Endothelial cell of umbilical vein (primary cell): Measurements from ENCODE around the gene ANXA4. TPM values are rescaled to one million over a fixed set of nuclear protein-coding genes. Genes with fewer than 3 reads are reported as not detected.

Experiments
- BruUV-seq: library from RNA; stranded (reverse); fragments of 400-500 nt; replicated peaks from 2 replicates; lab custom pipeline; 2021; lab: Mats Ljungman, UMichigan
- CTCF ChIA-PET: fragments of 300-600, 350-600 bp; sonication (Branson Sonifier 250); formaldehyde crosslinking; loops from one replicate; lab custom pipeline; 2021; ENCODE audit warnings: antibody characterized with exemption, inconsistent platforms; lab: Charles Lee
- POLR2A ChIA-PET: fragments of 300-600, 350-600 bp; sonication (Branson Sonifier 250); formaldehyde crosslinking; loops from one replicate; lab custom pipeline; 2021; ENCODE audit warnings: antibody characterized with exemption, inconsistent platforms; lab: Charles Lee
- DNase-seq: peaks from one replicate; pipeline ENCODE4 v3.0.0-alpha.2; 2011; ENCODE audit warnings: low read depth, low spot score
- FAIRE-seq: peaks from 2 replicates; lab custom pipeline; 2011; peaks lifted over from hg19 to GRCh38; lab: Jason Lieb, UNC
- H2AFZ ChIP-seq: 2 replicates; pipeline ENCODE4 v1.6.0; 2012; ENCODE audit warnings: low read depth, low read length, control low read depth, inconsistent platforms
- H3K27ac ChIP-seq: 2 replicates; pipeline ENCODE4 v1.5.1; 2011; ENCODE audit warnings: low read depth, mild to moderate bottlenecking, control low read depth, low read length, moderate library complexity; ENCODE audit not compliant: insufficient read depth
- H3K27me3 ChIP-seq, 2 experiments: 2 replicates each; pipeline versions ENCODE4 v1.6.0 to v1.6.1; 2011; ENCODE audit warnings: low read length in 2 of 2, mixed read lengths in 1 of 2; ENCODE audit not compliant: control insufficient read depth in 2 of 2, insufficient read depth in 2 of 2
- H3K36me3 ChIP-seq, 2 experiments: 2 replicates in 1 of 2; 3 replicates in 1 of 2; pipeline ENCODE4 v1.5.1; 2011; ENCODE audit warnings: low read length in 2 of 2, mild to moderate bottlenecking in 1 of 2, moderate library complexity in 1 of 2; ENCODE audit not compliant: control insufficient read depth in 2 of 2, insufficient read depth in 2 of 2; ENCODE audit errors: extremely low read depth in 1 of 2
- H3K4me1 ChIP-seq: 3 replicates; pipeline ENCODE4 v1.5.1; 2011; ENCODE audit warnings: mild to moderate bottlenecking, low read length; ENCODE audit not compliant: control insufficient read depth, insufficient read depth; ENCODE audit errors: extremely low read depth
- H3K4me2 ChIP-seq: 2 replicates; pipeline ENCODE4 v1.6.1; 2011; ENCODE audit warnings: low read length, control low read depth, mixed read lengths; ENCODE audit not compliant: insufficient read depth
- H3K4me3 ChIP-seq, 3 experiments: fragments of 200-600 bp in 1 of 3; sonication (generic), shearing (Covaris generic) in 1 of 3; replicated peaks in 1 of 3; 2 replicates each; pipeline ENCODE4 v1.5.1; 2011 to 2016; ENCODE audit warnings: control low read depth in 3 of 3, low read length in 3 of 3, mild to moderate bottlenecking in 2 of 3, inconsistent platforms in 1 of 3, low read depth in 1 of 3, moderate library complexity in 1 of 3; ENCODE audit not compliant: insufficient read depth in 1 of 3
- H3K79me2 ChIP-seq: 2 replicates; pipeline ENCODE4 v1.6.0; 2012; ENCODE audit warnings: low read length, inconsistent platforms; ENCODE audit not compliant: control insufficient read depth, insufficient read depth
- H3K9ac ChIP-seq: replicated peaks from 2 replicates; pipeline ENCODE3; 2011; ENCODE audit warnings: low read length, control low read depth; ENCODE audit not compliant: insufficient read depth; ENCODE audit errors: extremely low read depth
- H3K9me1 ChIP-seq: replicated peaks from 3 replicates; pipeline ENCODE4 v1.6.0; 2011; ENCODE audit warnings: mild to moderate bottlenecking, low read length; ENCODE audit not compliant: control insufficient read depth, insufficient read depth; ENCODE audit errors: extremely low read depth
- H3K9me3 ChIP-seq: replicated peaks from 2 replicates; pipeline ENCODE4 v1.5.1; 2012; ENCODE audit warnings: low read length, inconsistent platforms; ENCODE audit not compliant: control insufficient read depth, insufficient read depth
- H4K20me1 ChIP-seq: replicated peaks from 2 replicates; pipeline ENCODE3; 2011; ENCODE audit warnings: mild to moderate bottlenecking, low read length; ENCODE audit not compliant: control insufficient read depth, insufficient read depth; ENCODE audit errors: extremely low read depth
- EZH2 ChIP-seq: IDR thresholded peaks from 2 replicates; pipeline ENCODE4 v1.6.1; 2012; ENCODE audit warnings: borderline replicate concordance, low read depth, mild to moderate bottlenecking, moderate library complexity, low read length, inconsistent platforms; ENCODE audit not compliant: severe bottlenecking
- FOS ChIP-seq: IDR thresholded peaks from 2 replicates; pipeline ENCODE4 v1.6.1; 2011; ENCODE audit warnings: mild to moderate bottlenecking, low read length, moderate library complexity, borderline replicate concordance; ENCODE audit not compliant: insufficient read depth
- GATA2 ChIP-seq: IDR thresholded peaks from 2 replicates; pipeline ENCODE4 v1.7.0; 2011; ENCODE audit warnings: low read depth, mild to moderate bottlenecking, moderate library complexity, mixed read lengths, low read length; ENCODE audit not compliant: insufficient read length, insufficient read depth
- JUN ChIP-seq: IDR thresholded peaks from 2 replicates; pipeline ENCODE4 v1.6.1; 2011; ENCODE audit warnings: borderline replicate concordance, low read depth; ENCODE audit not compliant: insufficient read length, insufficient read depth
- MYC ChIP-seq: IDR thresholded peaks from one replicate; pipeline ENCODE4 v1.6.1; 2011; ENCODE audit warnings: mild to moderate bottlenecking, low read depth, low read length
- POLR2A ChIP-seq: IDR thresholded peaks from 2 replicates; pipeline ENCODE4 v1.6.1; 2012; ENCODE audit warnings: low read depth, mild to moderate bottlenecking, control low read depth, low read length
- POLR2AphosphoS5 ChIP-seq: IDR thresholded peaks from 2 replicates; pipeline ENCODE4 v1.6.1; 2012; ENCODE audit warnings: low read depth, mild to moderate bottlenecking, control low read depth, low read length, moderate library complexity; ENCODE audit not compliant: insufficient read depth
- dilution Hi-C: fragments of 300-500 bp; cut with MboI; formaldehyde crosslinking; loops from one replicate; pipeline ENCODE4 v1.15.0; 2019; ENCODE audit warnings: low sequenced_read_pairs; ENCODE audit not compliant: extremely low pct_ligation_motif_present
- intact Hi-C: fragments of 100-400 bp; cut with micrococcal nuclease; formaldehyde crosslinking; loops from one replicate; pipeline ENCODE4 v1.10.0; 2022
- polyA plus RNA-seq, 4 experiments: library from polyadenylated mRNA; depleted of rRNA in 3 of 4; stranded (reverse) in 3 of 4; unstranded in 1 of 4; fragments of >200 nt; gene quantifications; 2 replicates each; pipeline versions ENCODE4 v1.2.1 to v1.2.3, GENCODE V29; 2011 to 2012; ENCODE audit warnings: missing spikeins in 1 of 4
- total RNA-seq: library from RNA; stranded (reverse); gene quantifications from 2 replicates; pipeline ENCODE4 v1.2.3, GENCODE V29; 2021
- TF ChIP-seq, protein P1 (sequence below), 2 donors: IDR thresholded peaks; 1 replicate in 1 of 2; 2 replicates in 1 of 2; pipeline ENCODE4 v1.5.1; 2011; ENCODE audit warnings: low read length in 2 of 2, mild to moderate bottlenecking in 2 of 2, moderate library complexity in 2 of 2, control low read depth in 1 of 2, inconsistent platforms in 1 of 2, low read depth in 1 of 2; ENCODE audit not compliant: insufficient read depth in 1 of 2; ENCODE audit errors: extremely low read depth in 1 of 2
- TF ChIP-seq, protein P2 (sequence below): IDR thresholded peaks from 2 replicates; pipeline ENCODE4 v1.6.1; 2011; ENCODE audit not compliant: insufficient read depth, insufficient read length

Gene ANXA4
- total and polyA plus RNA-seq, 2 donors (not counting 3 experiments of a cell fraction or from before 2014, with no cell fraction given) = 29.4 to 79.6 TPM

DNA sequence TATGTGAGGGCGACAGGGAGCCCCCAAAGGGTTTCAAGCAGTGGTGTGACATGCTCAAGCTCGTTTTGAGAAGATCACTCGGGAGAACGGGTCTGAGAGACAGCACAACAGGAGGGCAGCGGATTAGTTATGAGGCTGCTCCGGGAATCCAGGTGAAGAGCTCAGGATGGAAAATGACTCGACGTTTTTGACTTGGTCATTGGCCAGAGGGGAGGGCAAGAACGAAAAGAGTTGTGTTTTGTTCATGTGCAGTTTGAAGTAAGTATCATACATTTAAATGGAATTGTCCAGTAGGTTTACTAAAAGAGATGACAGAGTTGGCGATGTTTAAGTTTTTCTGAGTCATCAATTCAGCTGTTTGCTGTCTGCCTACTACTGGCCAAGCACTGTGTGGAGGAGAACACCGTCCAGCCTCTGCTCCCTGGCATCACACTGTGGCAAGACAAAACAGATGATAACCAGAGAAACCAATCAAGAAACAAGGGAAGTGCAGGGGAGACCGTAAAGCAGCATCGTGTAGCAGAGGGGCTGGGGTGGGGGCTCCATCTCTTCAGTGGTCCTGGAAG is 25.3 kb upstream of the ANXA4 start:
- TF ChIP-seq, protein P1, sequence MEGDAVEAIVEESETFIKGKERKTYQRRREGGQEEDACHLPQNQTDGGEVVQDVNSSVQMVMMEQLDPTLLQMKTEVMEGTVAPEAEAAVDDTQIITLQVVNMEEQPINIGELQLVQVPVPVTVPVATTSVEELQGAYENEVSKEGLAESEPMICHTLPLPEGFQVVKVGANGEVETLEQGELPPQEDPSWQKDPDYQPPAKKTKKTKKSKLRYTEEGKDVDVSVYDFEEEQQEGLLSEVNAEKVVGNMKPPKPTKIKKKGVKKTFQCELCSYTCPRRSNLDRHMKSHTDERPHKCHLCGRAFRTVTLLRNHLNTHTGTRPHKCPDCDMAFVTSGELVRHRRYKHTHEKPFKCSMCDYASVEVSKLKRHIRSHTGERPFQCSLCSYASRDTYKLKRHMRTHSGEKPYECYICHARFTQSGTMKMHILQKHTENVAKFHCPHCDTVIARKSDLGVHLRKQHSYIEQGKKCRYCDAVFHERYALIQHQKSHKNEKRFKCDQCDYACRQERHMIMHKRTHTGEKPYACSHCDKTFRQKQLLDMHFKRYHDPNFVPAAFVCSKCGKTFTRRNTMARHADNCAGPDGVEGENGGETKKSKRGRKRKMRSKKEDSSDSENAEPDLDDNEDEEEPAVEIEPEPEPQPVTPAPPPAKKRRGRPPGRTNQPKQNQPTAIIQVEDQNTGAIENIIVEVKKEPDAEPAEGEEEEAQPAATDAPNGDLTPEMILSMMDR (IDR thresholded peaks at IDR 0.05; ENCODE audit: extremely low read depth in 1 of 2, insufficient read depth in 1 of 2, low read depth in 1 of 2, low read length in 2 of 2) = no peak
- Histone ChIP-seq H3K27ac (no peak overlapping the region), H4K20me1 (no peaks in the 10 kb centered on the region), H3K27me3 (no peaks in the 10 kb centered on the region), H3K9me1 (no peaks in the 10 kb centered on the region), H3K79me2 (no peaks in the 10 kb centered on the region), H3K9ac (no peak overlapping the region), H3K4me1 (no peaks in the 10 kb centered on the region), H2AFZ (no peak overlapping the region), H3K4me2 (no peak overlapping the region), H3K36me3 (no peaks in the 10 kb centered on the region), H3K4me3 (no peak overlapping the region), H3K9me3 (no peaks in the 10 kb centered on the region)
- ChIA-PET CTCF (interaction anchor here (1.0 to 2.4 kb wide), 10 partner anchors 8 to 341 kb away, joined by 3 to 9 read pairs (median 4); partner anchors contain the start of gene AAK1), POLR2A (no interaction called here)
- FAIRE-seq (peak; percentile 21), DNase-seq (no peak)
- BruUV-seq = no TSS peak
- intact Hi-C loops (no loop called here), dilution Hi-C loops (no loop called here)

DNA sequence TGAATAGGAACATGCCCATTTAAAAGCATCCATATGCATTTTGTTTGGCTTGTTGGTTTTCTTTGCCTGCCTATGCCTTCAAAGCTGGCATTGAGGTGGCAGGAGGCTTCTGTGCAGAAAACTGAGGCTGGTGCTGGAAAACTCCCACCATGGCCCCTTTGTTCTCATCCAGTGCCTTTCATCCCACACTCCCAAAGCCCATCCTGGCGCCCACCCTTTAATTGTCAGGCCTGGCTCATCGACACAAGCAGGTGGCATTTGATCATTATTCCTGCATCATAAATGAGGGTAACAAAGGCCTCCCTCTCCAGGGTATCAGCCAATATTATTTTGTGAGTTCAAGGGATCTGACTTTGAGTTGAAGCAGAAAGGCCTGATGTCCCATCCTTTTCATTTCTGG is 24.7 kb upstream of the ANXA4 start:
- CTCF ChIA-PET = interaction anchor here (1.3 to 2.4 kb wide), 7 partner anchors 8 to 157 kb away, joined by 3 to 9 read pairs (median 5); no protein-coding TSS in a partner anchor
- H2AFZ ChIP-seq = no peak overlapping the region
- H3K27me3 ChIP-seq = no peaks in the 10 kb centered on the region
- POLR2A ChIA-PET = no interaction called here
- intact Hi-C loops (no loop called here), dilution Hi-C loops (no loop called here)
- H3K9me3 ChIP-seq = no peaks in the 10 kb centered on the region
- H3K9me1 ChIP-seq = no peaks in the 10 kb centered on the region
- no peaks in the 10 kb centered on the region for H3K4me1 ChIP-seq
- no peaks in the 10 kb centered on the region for H4K20me1 ChIP-seq
- no peaks in the 10 kb centered on the region for H3K36me3 ChIP-seq
- DNase-seq (no peak), FAIRE-seq (no peak)
- H3K27ac ChIP-seq = no peak overlapping the region
- no peak overlapping the region for H3K4me2 ChIP-seq
- TF ChIP-seq FOS (no peak), GATA2 (no peak), EZH2 (no peak), JUN (no peak), POLR2A (no peak), MYC (no peak), POLR2AphosphoS5 (no peak)
- TF ChIP-seq, protein P2, sequence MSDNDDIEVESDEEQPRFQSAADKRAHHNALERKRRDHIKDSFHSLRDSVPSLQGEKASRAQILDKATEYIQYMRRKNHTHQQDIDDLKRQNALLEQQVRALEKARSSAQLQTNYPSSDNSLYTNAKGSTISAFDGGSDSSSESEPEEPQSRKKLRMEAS = no peak
- TF ChIP-seq, protein P1 (IDR thresholded peaks at IDR 0.05; ENCODE audit: extremely low read depth in 1 of 2, insufficient read depth in 1 of 2, low read depth in 1 of 2, low read length in 2 of 2) = no peak
- no peaks in the 10 kb centered on the region for H3K79me2 ChIP-seq
- H3K4me3 ChIP-seq = no peak overlapping the region
- no peak overlapping the region for H3K9ac ChIP-seq
- BruUV-seq = no TSS peak
